ENCODE results near the gene NEIL1.
"Not testable (repeated sequence)": the region's sequence is repeated elsewhere in the genome, so short reads cannot be mapped to it uniquely, and the experiment has no call there.

The NEIL1 gene

DNA sequence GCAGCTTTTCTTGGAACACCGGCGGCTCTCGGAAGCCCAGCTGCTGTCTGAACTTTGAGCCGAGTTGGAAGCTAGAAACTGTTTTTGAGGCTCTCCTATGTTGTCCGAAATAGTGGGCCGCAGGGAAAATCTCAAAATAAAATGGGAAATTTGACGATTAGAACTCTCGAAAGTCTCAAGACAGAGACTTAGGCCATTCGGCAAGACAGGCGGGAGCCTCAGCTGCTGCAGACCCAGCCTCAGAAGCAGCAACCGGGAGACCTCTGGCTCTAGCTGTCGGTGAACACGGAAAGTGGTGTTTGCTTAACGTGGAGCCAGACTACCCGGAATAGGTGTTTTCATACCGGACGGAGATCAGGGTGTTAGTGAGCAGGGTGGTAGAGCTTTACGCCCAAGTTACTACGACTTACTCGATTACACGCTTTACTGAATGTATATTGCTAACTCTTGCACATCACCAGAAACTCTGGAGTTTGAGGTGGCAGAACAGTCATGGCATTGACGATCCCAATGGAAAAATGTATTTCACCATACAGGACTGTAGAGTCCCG lies 21.9 kb downstream of the NEIL1 start:
- Histone ChIP-seq H3K4me1 (ENCODE audit: control insufficient read depth, insufficient read depth, low read length) (peaks cover 25% of the 10 kb centered on the region), H3K9ac (ENCODE audit: low read length) (peak overlapping the region; percentile 98), H3K4me3 (ENCODE audit: low read length) (peak overlapping the region; percentile 91), H3K27me3 (replicated peaks; ENCODE audit: control insufficient read depth, insufficient read depth, low read length) (no peaks in the 10 kb centered on the region), H3K36me3 (ENCODE audit: control insufficient read depth, insufficient read depth, low read length, severe bottlenecking) (peaks cover 60% of the 10 kb centered on the region), H3K9me3 (ENCODE audit: control insufficient read depth, low read length) (no peaks in the 10 kb centered on the region)
- peak; percentile 44 for DNase-seq (ENCODE audit: low read depth)

DNA sequence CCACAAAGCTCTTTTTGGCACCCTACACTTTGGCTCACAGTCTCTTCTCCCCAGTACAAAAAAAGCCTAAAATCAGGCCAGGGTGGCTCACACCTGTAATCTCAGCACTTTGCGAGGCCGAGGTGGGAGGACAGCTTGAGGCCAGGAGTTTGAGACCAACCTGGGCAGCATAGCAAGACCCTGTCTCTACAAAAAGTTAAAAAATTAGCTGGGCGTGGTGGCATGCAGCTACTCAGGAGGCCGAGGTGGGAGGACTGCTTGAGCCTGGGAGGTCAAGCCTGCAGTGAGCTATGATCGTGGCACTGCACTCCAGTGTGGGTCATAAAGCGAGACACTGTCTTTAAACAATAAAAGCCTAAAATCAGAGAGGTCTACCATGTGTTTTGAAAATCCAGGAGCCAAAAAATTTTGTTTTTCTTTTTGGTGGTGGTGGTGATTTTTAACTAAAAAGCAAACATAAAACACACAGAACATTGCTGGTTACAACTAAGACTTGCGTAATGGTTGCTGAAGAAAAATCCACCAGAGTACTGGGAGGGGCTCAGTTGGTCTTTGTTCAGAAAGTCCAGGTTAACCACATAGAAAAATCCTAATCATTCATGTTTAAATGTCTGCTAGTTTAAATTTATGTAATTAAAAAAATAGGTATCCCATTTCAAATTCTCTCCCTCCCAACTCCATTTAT lies 23.2 kb downstream of the NEIL1 start:
- peak overlapping the region; percentile 91 for H3K4me3 ChIP-seq (ENCODE audit: low read length)
- H3K27me3 ChIP-seq (replicated peaks; ENCODE audit: control insufficient read depth, insufficient read depth, low read length) = no peaks in the 10 kb centered on the region
- H3K36me3 ChIP-seq (ENCODE audit: control insufficient read depth, insufficient read depth, low read length, severe bottlenecking) = peaks cover 55% of the 10 kb centered on the region
- DNase-seq (ENCODE audit: low read depth) = no peak
- H3K9me3 ChIP-seq (ENCODE audit: control insufficient read depth, low read length) = no peaks in the 10 kb centered on the region
- no peak overlapping the region for H3K9ac ChIP-seq (ENCODE audit: low read length)
- peaks cover 25% of the 10 kb centered on the region for H3K4me1 ChIP-seq (ENCODE audit: control insufficient read depth, insufficient read depth, low read length)

DNA sequence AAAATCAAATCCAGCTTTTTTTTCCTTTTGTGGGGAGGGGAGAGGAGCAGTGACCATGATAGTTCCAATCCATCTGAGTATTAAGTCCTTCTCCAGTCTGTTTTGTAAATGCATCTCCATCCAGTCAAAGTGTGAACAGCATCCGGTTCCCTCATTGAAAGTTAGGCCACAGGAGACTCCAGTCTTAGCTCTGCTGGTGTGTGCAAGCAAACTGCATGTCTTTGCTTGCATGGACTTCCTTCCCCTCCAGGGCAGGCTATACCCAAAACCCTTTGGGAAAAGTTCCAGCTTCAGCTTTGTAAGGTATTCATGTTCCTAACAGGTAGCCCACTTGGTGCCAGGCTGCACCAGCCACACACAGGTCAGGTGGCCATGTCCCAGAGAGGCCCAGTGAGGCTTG lies 24.6 kb downstream of the NEIL1 start:
- Histone ChIP-seq H3K9ac (ENCODE audit: low read length) (no peak overlapping the region), H3K4me1 (ENCODE audit: control insufficient read depth, insufficient read depth, low read length) (peaks cover 25% of the 10 kb centered on the region), H3K36me3 (ENCODE audit: control insufficient read depth, insufficient read depth, low read length, severe bottlenecking) (peaks cover 55% of the 10 kb centered on the region), H3K9me3 (ENCODE audit: control insufficient read depth, low read length) (no peaks in the 10 kb centered on the region), H3K4me3 (ENCODE audit: low read length) (no peak overlapping the region), H3K27me3 (replicated peaks; ENCODE audit: control insufficient read depth, insufficient read depth, low read length) (no peaks in the 10 kb centered on the region)
- no peak for DNase-seq (ENCODE audit: low read depth)

DNA sequence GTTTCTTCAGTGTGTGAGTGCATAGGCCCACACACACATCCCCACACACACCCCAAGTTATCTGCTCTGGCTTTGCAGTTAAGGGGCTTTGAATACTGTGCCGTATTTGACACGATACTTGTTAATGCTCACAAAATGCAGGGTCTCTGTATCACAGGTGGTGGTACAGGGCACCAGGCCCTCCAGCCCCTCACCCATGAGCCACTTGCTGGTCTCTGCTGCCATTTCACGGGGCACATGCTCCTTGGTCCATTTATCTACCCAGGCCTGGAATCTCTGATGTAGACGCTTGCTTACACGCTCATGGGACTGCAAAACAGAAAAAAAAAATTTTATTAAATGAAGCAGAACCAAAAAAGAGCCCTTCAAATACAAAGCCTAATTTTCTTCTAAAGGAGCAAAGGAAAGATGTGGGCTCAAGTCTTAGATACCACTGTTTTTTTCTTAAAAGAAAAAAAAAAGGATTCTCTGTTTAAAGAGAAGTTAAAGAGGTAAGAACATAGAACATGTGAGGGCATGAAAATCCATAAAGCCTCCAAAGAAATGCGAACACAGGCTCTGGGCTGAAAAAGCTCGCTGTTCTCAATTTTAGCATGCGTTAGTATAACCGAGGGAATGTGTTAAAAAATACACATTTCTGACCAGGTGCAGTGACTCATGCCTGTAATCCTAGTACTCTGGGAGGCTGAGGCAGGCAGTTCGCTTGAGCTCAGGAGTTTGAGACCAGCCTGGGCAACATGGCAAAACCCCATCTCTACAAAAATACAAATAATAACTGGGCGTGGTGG lies 25.3 kb downstream of the NEIL1 start:
- no peak overlapping the region for H3K4me3 ChIP-seq (ENCODE audit: low read length)
- no peaks in the 10 kb centered on the region for H3K27me3 ChIP-seq (replicated peaks; ENCODE audit: control insufficient read depth, insufficient read depth, low read length)
- peaks cover 55% of the 10 kb centered on the region for H3K36me3 ChIP-seq (ENCODE audit: control insufficient read depth, insufficient read depth, low read length, severe bottlenecking)
- H3K9me3 ChIP-seq (ENCODE audit: control insufficient read depth, low read length) = no peaks in the 10 kb centered on the region
- H3K4me1 ChIP-seq (ENCODE audit: control insufficient read depth, insufficient read depth, low read length) = peaks cover 25% of the 10 kb centered on the region
- no peak overlapping the region for H3K9ac ChIP-seq (ENCODE audit: low read length)
- DNase-seq (ENCODE audit: low read depth) = no peak

DNA sequence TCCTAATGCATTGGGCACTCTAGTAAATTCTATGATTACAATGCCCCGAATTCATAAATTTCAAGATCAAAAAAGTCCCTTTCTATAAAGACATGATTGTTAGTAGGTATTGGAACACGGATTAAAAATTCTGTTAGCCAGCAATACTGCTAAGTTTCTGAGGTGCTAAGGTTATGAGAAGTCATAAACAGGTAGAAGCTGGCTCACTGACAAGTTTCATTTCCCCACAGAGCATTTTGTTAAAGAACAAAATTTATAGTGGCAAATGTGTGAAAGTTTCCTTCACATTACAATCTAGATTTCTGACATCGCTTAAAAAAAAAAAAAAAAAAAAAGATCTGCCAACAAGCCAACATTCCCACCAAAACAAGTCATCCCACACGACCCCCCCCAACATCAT lies 33.9 kb downstream of the NEIL1 start:
- Histone ChIP-seq H3K9me3 (ENCODE audit: control insufficient read depth, low read length) (no peaks in the 10 kb centered on the region), H3K4me3 (ENCODE audit: low read length) (no peak overlapping the region), H3K4me1 (ENCODE audit: control insufficient read depth, insufficient read depth, low read length) (no peaks in the 10 kb centered on the region), H3K9ac (ENCODE audit: low read length) (no peak overlapping the region), H3K27me3 (replicated peaks; ENCODE audit: control insufficient read depth, insufficient read depth, low read length) (no peaks in the 10 kb centered on the region), H3K36me3 (ENCODE audit: control insufficient read depth, insufficient read depth, low read length, severe bottlenecking) (peaks cover 81% of the 10 kb centered on the region)
- no peak for DNase-seq (ENCODE audit: low read depth)

DNA sequence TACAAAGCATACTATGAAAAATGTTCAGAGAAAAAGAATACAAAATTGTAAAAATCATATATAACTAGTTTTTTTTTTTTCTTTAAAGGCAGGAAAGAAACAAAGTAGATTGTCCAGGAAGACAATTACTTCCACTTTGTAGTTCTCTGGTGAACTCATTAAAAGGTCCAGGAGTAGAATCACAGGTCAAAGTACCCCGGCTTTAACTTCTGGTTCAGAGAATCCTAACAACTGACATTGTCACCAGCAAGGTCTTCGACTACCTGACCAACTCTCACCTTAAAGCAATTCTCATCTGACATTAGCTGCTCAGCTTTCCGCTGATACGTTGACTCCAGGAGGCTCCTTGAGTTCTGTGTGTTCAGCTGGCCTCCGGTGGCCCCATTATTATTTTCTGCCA lies 37.1 kb downstream of the NEIL1 start:
- H3K4me3 ChIP-seq (ENCODE audit: low read length); H3K4me1 ChIP-seq (ENCODE audit: control insufficient read depth, insufficient read depth, low read length); H3K27me3 ChIP-seq (replicated peaks; ENCODE audit: control insufficient read depth, insufficient read depth, low read length); DNase-seq (ENCODE audit: low read depth); H3K9ac ChIP-seq (ENCODE audit: low read length); H3K9me3 ChIP-seq (ENCODE audit: control insufficient read depth, low read length): not testable (repeated sequence)
- H3K36me3 ChIP-seq (ENCODE audit: control insufficient read depth, insufficient read depth, low read length, severe bottlenecking) = peaks cover 86% of the 10 kb centered on the region

DNA sequence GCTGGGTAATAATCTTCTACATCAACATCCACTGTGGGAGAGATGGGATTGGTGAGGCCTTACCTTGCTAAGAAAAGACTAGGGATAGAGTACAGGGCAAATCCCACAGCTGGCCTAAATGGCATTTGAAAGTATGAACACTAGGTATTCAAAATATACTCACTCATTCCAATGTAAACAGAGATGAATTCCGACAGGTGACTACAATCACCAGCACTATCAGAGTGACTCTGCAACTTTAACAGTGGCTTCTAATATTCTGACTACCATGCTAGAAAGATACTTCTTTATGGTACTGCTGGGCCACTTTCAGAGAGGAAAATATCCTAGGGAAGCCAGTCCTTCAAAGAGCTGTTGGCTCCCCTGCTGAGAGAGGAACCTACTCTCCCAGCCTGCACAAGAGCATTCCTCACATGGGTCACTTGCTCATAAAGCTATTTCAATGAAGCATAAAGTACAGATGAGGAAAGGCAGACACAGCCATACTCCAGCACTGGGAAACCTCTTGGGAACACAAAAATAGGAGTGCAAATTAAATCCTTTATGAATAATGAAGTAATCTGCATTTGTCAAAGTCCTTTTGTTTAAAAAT lies 43.0 kb downstream of the NEIL1 start:
- Histone ChIP-seq H3K36me3 (ENCODE audit: control insufficient read depth, insufficient read depth, low read length, severe bottlenecking) (peaks cover 93% of the 10 kb centered on the region), H3K4me3 (ENCODE audit: low read length) (no peak overlapping the region)

DNA sequence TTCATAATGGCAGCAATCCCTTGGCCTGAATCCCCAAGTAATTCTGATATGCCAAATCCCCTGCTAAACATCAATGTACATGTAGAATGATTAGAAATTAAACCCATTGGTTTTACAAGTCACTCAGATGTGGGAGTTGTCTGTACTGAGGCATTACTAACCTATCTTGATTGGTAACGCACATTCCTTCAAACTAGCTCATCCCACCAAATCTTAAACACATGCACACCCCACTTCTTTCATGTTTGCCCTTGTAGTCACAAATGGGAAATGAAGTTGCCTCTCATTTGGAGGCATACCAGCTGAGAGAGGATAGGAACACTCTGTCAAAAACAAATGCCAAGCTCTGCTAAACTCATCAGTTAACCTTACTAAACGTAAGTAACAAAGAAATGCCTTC lies 50.7 kb downstream of the NEIL1 start:
- DNase-seq (ENCODE audit: low read depth) = peak; percentile 11
- Histone ChIP-seq H3K36me3 (ENCODE audit: control insufficient read depth, insufficient read depth, low read length, severe bottlenecking) (peaks cover 90% of the 10 kb centered on the region), H3K9ac (ENCODE audit: low read length) (no peak overlapping the region), H3K4me1 (ENCODE audit: control insufficient read depth, insufficient read depth, low read length) (no peaks in the 10 kb centered on the region), H3K4me3 (ENCODE audit: low read length) (no peak overlapping the region), H3K27me3 (replicated peaks; ENCODE audit: control insufficient read depth, insufficient read depth, low read length) (no peaks in the 10 kb centered on the region), H3K9me3 (ENCODE audit: control insufficient read depth, low read length) (no peaks in the 10 kb centered on the region)

More for the DNA sequence above, 43.0 kb downstream of the NEIL1 start:
- Histone ChIP-seq H3K4me1 (ENCODE audit: control insufficient read depth, insufficient read depth, low read length) (peaks cover 5% of the 10 kb centered on the region), H3K27me3 (replicated peaks; ENCODE audit: control insufficient read depth, insufficient read depth, low read length) (no peaks in the 10 kb centered on the region), H3K9me3 (ENCODE audit: control insufficient read depth, low read length) (no peaks in the 10 kb centered on the region), H3K9ac (ENCODE audit: low read length) (no peak overlapping the region)
- peak; percentile 42 for DNase-seq (ENCODE audit: low read depth)

DNA sequence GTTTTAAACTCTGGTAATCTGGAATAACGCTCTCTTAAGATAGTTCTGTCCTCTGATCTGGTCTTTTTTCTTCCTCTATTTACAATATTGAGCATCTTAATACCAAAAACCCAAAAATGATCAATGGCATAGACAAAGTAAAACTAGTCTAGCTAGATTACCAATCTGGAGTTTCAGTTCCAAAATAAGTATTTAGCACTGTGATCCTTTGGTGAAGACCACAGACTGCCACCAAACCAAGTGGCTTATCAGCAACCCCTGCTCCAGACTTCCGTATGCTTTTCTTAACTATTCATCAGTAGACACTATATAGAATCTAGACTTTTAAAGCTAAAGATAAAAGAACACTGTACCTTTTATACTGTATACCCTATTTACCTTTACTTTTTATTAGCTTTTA lies 57.1 kb downstream of the NEIL1 start:
- no peak for DNase-seq (ENCODE audit: low read depth)
- H3K4me1 ChIP-seq (ENCODE audit: control insufficient read depth, insufficient read depth, low read length) = no peaks in the 10 kb centered on the region
- no peak overlapping the region for H3K4me3 ChIP-seq (ENCODE audit: low read length)
- peaks cover 81% of the 10 kb centered on the region for H3K36me3 ChIP-seq (ENCODE audit: control insufficient read depth, insufficient read depth, low read length, severe bottlenecking)
- H3K27me3 ChIP-seq (replicated peaks; ENCODE audit: control insufficient read depth, insufficient read depth, low read length) = no peaks in the 10 kb centered on the region
- H3K9ac ChIP-seq (ENCODE audit: low read length) = no peak overlapping the region
- no peaks in the 10 kb centered on the region for H3K9me3 ChIP-seq (ENCODE audit: control insufficient read depth, low read length)
